Heart left ventricle (tissue), 16 donors: Measurements from ENCODE around the gene VSIG10L. TPM values are rescaled to one million over a fixed set of nuclear protein-coding genes. Genes with fewer than 3 reads are reported as not detected.

Experiments used
- ATAC-seq, 4 donors: fragments of 200-7000 bp; cut with Tn5 transposase; one replicate each; pipeline ENCODE4 v1.9.1; 2020 to 2022; ENCODE audit warnings: moderate library complexity in 4 of 4, mild to moderate bottlenecking in 3 of 4, moderate number of reproducible peaks in 1 of 4
- DNase-seq, 5 donors: peaks; one replicate each; pipeline ENCODE4 v3.0.0-alpha.2; 2020
- H3K27ac ChIP-seq, 12 donors: fragments of 200-600 bp; sonication (generic) in 4 of 12; one replicate each; pipeline versions ENCODE4 v1.5.0 to v1.8.0; 2016 to 2022; ENCODE audit warnings: mild to moderate bottlenecking in 2 of 12
- H3K27me3 ChIP-seq, 9 donors: fragments of 200-600 bp; sonication (generic) in 2 of 9; one replicate each; pipeline versions ENCODE4 v1.5.1 to v1.8.0; 2016 to 2022; ENCODE audit warnings: mild to moderate bottlenecking in 3 of 9
- H3K36me3 ChIP-seq, 9 donors: fragments of 200-600 bp; sonication (generic) in 2 of 9; one replicate each; pipeline versions ENCODE4 v1.5.0 to v1.8.0; 2018 to 2022; ENCODE audit warnings: mild to moderate bottlenecking in 2 of 9
- H3K4me1 ChIP-seq, 12 donors: fragments of 200-600 bp; sonication (generic) in 4 of 12; one replicate each; pipeline versions ENCODE4 v1.5.0 to v1.8.0; 2016 to 2022; ENCODE audit warnings: mild to moderate bottlenecking in 3 of 12
- H3K4me3 ChIP-seq, 12 donors: fragments of 200-600 bp; sonication (generic) in 4 of 12; one replicate each; pipeline versions ENCODE4 v1.5.0 to v1.8.0; 2017 to 2022; ENCODE audit warnings: mild to moderate bottlenecking in 9 of 12, moderate library complexity in 4 of 12
- H3K9me3 ChIP-seq, 12 donors: fragments of 200-600 bp; sonication (generic) in 4 of 12; one replicate each; pipeline versions ENCODE4 v1.5.0 to v1.8.0; 2016 to 2022; ENCODE audit warnings: mild to moderate bottlenecking in 1 of 12
- POLR2A ChIP-seq, 2 donors: fragments of 450-650 bp; IDR thresholded peaks; one replicate each; pipeline ENCODE4 v1.6.1; 2017; ENCODE audit warnings: antibody characterized with exemption in 2 of 2, mild to moderate bottlenecking in 2 of 2, moderate library complexity in 2 of 2
- WGBS, 4 donors: extraction: QIAGEN DNeasy Blood & Tissue Kit in 2 of 4; methylation state at CpG; one replicate each; pipeline versions ENCODE4 v1.1.5 to v1.1.7; 2013 to 2018; 5-methylcytosine and 5-hydroxymethylcytosine counted together
- intact Hi-C, 10 donors: fragments of 100-400 bp; cut with DNase I; formaldehyde crosslinking; loops; one replicate each; pipeline versions ENCODE4 v1.11.1 to v1.14.2; 2022
- polyA plus RNA-seq, 2 donors: library from polyadenylated mRNA; stranded (reverse); fragments of 200-250 nt; gene quantifications; one replicate each; pipeline ENCODE4 v1.2.3, GENCODE V29; 2013
- total RNA-seq, 9 donors: library from RNA; depleted of rRNA in 2 of 9; stranded (reverse); fragments of >200 nt in 2 of 9; fragmentation: NEBNext Ultra II Directional in 3 of 9; extraction: Animal tissue kit (Norgen Biotek cat#: 25700) in 3 of 9; gene quantifications; one replicate each; pipeline versions ENCODE4 v1.1.0 to v1.2.4, GENCODE V29; 2016 to 2023
- TF ChIP-seq, protein P1 (sequence below), 12 donors: fragments of 200-600 bp; sonication (generic) in 4 of 12; IDR thresholded peaks; one replicate each; pipeline versions ENCODE4 v1.5.0 to v1.8.0; 2018 to 2022; ENCODE audit warnings: antibody characterized with exemption in 12 of 12, mild to moderate bottlenecking in 5 of 12
- donor health status: ischemic (EF 13 %, LVEDD 7.1; RV severe dilation, severe dysfunction).
- donor health status: healthy with polysubstance abuse.
- donor health status: DM: no; HTN: yes; CAD: no.
- donor health status: DM: no; HTN: no; CAD: no.
- donor health status: ischemic (EF 25% LVEDD 6.9; RV normal size, moderate dysfunction).
- donor health status: ischemic (EF 25% LVEDD 5.7; RV mildly dilated, moderate dysfunction).
- donor health status: healthy.
- donor health status: DM: yes; HTN: yes; CAD: no.
- donor health status: ischemic (EF 35%, LVEDD 5.7; RV mildly dilated, moderate dysfunction).
- donor health status: nonischemic (EF 11% LVEDD 7.7; RV severe dilation, severe dysfunction).
- donor health status: DM: yes; HTN: yes; CAD: no.
- donor health status: PGD.
- donor health status: ischemic (EF 29% LVEDD 5.4; RV normal size, mild dysfunction).
- donor health status: nonischemic (EF 23%, LVEDD 6.1; RV moderate dilation, normal function).

Gene VSIG10L
- total and polyA plus RNA-seq, 11 donors: 0.40 to 1.7 (median 0.75) TPM

DNA sequence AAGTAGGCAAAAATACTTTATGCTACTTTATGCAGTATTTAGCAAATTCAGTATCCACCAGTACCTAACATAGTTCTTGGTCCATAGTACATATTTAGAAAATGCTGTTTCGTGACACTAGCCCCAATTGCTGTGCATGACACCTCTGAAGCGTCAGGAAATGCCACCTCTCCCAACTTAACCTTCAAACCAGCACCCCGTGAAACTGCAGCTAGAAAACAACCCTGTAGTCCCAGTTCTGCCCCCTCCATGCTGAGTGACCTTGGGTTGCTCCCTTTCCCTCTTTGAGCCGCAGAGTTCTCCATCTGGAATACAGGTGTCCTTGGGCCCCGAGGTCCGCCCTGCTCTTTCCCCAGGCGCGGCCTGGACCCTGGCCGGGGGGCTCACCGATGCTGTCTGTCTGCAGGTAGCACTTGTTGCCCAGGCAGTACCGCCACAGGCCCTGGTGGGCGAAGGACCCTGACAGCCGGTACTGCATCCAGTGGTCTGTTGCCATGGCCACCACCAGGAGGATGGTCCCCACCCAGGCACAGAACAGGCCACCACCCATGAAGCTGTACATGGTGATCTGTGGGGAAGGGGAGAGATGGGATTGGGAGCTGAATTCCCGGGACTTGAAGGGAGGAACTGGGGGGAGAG is 45.1 kb upstream of the VSIG10L start:
- H3K4me3 ChIP-seq: peak overlapping the region in 1 of 12 donors; percentile 20
- no peaks in the 10 kb centered on the region for H3K27me3 ChIP-seq
- TF ChIP-seq, protein P1, sequence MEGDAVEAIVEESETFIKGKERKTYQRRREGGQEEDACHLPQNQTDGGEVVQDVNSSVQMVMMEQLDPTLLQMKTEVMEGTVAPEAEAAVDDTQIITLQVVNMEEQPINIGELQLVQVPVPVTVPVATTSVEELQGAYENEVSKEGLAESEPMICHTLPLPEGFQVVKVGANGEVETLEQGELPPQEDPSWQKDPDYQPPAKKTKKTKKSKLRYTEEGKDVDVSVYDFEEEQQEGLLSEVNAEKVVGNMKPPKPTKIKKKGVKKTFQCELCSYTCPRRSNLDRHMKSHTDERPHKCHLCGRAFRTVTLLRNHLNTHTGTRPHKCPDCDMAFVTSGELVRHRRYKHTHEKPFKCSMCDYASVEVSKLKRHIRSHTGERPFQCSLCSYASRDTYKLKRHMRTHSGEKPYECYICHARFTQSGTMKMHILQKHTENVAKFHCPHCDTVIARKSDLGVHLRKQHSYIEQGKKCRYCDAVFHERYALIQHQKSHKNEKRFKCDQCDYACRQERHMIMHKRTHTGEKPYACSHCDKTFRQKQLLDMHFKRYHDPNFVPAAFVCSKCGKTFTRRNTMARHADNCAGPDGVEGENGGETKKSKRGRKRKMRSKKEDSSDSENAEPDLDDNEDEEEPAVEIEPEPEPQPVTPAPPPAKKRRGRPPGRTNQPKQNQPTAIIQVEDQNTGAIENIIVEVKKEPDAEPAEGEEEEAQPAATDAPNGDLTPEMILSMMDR (IDR thresholded peaks at IDR 0.05): no peak
- no peak for TF ChIP-seq POLR2A (IDR thresholded peaks at IDR 0.05)
- intact Hi-C loops: no loop called here
- H3K4me1 ChIP-seq: no peaks in the 10 kb centered on the region
- no peaks in the 10 kb centered on the region for H3K36me3 ChIP-seq
- H3K27ac ChIP-seq: no peak overlapping the region
- no peak for ATAC-seq
- 83 to 92% (median 89%) methylated on average over 14 of the region's 14 CpGs for WGBS, 4 donors
- H3K9me3 ChIP-seq: no peaks in the 10 kb centered on the region
- DNase-seq: no peak

DNA sequence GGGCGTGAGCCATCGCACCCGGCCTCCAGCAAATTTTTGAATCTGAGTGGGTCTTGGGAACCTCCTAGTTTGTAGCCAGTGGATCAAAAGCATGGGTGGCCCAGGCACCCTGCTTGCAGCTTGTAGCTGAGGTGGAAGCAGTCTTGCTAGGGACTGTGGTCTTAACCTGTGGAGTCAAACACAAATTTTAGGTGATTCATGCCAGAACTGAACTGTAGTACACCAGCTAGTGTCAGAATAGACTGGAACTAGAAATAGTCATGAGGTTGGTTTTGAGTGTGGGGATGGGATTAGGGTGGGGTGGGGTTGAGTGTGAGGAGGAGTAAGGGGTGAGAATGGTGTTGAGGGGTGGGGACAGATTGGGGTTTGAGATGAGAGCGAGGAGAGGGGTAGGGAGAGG is 40.1 kb upstream of the VSIG10L start:
- H3K9me3 ChIP-seq: peaks cover 0 to 7% (median 0%) of the 10 kb centered on the region in 12 donors
- no peak overlapping the region for H3K27ac ChIP-seq
- DNase-seq (no peak), ATAC-seq (no peak)
- no peak overlapping the region for H3K4me3 ChIP-seq
- no peaks in the 10 kb centered on the region for H3K4me1 ChIP-seq
- intact Hi-C loops: no loop called here
- no peak for TF ChIP-seq POLR2A (IDR thresholded peaks at IDR 0.05)
- TF ChIP-seq, protein P1 (IDR thresholded peaks at IDR 0.05): no peak
- no peaks in the 10 kb centered on the region for H3K36me3 ChIP-seq
- WGBS, 4 donors: 92 to 97% (median 94%) methylated on average over 4 of the region's 4 CpGs
- H3K27me3 ChIP-seq: no peaks in the 10 kb centered on the region

DNA sequence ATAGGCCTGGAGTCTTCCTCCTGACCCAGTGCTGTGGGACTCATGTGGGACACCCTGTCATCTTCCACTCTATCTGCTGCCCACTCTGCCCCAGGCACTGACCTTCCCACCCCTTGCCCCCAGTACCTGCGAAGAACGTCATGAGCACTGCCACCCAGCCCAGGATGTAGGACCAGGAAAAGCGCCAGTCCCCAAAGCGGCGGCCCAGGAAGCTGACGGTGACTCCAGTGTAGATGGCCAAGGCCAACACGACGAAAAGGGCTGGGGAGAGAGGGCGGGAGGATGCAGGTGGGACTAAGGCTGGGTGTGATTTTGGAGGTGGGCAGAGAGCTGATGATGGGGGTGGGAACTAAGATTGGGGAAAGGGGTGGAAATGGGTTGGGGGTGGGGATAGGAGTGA is 38.4 kb upstream of the VSIG10L start:
- H3K4me1 ChIP-seq: no peaks in the 10 kb centered on the region
- DNase-seq (no peak), ATAC-seq (no peak)
- no peak overlapping the region for H3K4me3 ChIP-seq
- 89 to 93% (median 91%) methylated on average over 9 of the region's 9 CpGs for WGBS, 4 donors
- no peaks in the 10 kb centered on the region for H3K27me3 ChIP-seq
- no peak for TF ChIP-seq POLR2A (IDR thresholded peaks at IDR 0.05)
- TF ChIP-seq, protein P1 (IDR thresholded peaks at IDR 0.05): no peak
- intact Hi-C loops: no loop called here
- H3K36me3 ChIP-seq: no peaks in the 10 kb centered on the region
- no peak overlapping the region for H3K27ac ChIP-seq
- H3K9me3 ChIP-seq: peaks cover 0 to 7% (median 0%) of the 10 kb centered on the region in 12 donors

DNA sequence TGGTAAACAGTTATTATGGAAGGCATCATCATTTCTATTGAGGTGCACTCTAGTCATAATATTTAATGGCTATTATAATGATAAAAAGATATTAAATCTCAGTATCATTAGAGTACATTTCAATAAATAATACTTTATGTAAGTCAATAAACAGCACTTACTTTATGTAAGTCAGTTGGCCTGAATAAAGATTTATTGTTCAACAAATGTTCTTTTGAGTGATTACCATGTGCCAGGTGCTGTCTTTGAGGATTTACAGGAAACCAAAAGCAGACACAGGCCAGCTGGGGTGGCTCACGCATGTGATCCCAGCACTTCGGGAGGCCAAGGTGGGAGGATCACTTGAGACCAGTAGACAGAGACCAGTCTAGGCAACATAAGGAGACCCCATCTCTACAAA is 35.5 kb upstream of the VSIG10L start:
- intact Hi-C loops: no loop called here
- H3K27ac ChIP-seq: no peak overlapping the region
- H3K4me3 ChIP-seq: no peak overlapping the region
- ATAC-seq (no peak), DNase-seq (no peak)
- H3K36me3 ChIP-seq: no peaks in the 10 kb centered on the region
- no peak for TF ChIP-seq POLR2A (IDR thresholded peaks at IDR 0.05)
- TF ChIP-seq, protein P1 (IDR thresholded peaks at IDR 0.05): no peak
- no peaks in the 10 kb centered on the region for H3K27me3 ChIP-seq
- WGBS, 4 donors: 77 to 85% (median 78%) methylated on average over 2 of the region's 2 CpGs
- peaks cover 0 to 15% (median 0%) of the 10 kb centered on the region in 12 donors for H3K4me1 ChIP-seq
- H3K9me3 ChIP-seq: peaks cover 0 to 7% (median 0%) of the 10 kb centered on the region in 12 donors
